Measurements from ENCODE around the gene RPTOR.

Gene RPTOR

DNA sequence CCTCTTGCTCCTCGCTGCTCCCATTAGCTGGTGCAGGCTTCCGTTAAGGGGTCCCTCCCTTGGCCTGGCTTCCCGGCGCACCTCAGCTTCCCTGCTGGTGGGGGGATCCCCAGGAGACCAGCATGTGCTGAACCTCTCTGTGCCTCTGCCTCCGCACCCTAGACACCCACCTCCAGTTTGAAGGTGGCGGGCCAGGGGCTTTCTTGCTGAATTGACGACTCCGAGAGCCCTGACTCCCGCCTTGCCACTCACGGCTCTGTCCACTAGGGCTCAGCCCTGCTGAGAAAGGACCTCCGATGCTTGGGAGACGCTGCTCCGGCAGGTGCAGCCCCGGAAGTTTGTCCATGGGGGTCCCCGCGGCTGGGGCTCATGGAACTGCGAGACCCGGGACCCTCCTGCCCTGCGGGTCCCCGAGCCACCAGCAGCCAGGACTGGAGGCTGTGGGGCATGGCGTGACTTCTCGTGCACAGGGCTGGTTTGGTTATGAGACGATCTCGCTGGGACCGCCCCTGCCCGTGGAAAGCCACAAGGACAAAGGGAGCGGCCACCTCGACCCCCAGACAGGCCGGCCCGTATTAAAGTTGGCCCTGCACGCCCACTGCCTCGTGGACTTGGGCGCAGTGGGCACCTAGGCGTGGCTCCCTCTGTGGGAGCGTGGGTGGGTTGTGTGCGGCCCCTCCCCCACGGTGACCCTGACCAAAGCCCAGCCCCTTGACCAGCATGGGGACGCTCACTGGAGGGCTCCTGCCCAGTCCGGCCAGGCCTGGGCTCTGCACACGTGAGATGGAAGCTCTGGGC lies 455.1 kb downstream of the RPTOR start:
- ChIA-PET POLR2A (interaction anchor here (1.0 kb wide), 1 partner anchor 98 kb away, joined by 3 read pairs; no protein-coding TSS in a partner anchor), CTCF (no interaction called here)
- Histone ChIP-seq H3K9me3 (ENCODE audit: control insufficient read depth, insufficient read depth, low read depth, low read length) (no peaks in the 10 kb centered on the region), H3K4me1 (ENCODE audit: control insufficient read depth, insufficient read depth, low read length) (peaks cover 10% of the 10 kb centered on the region), H3K4me3 (ENCODE audit: low read depth, low read length) (no peak overlapping the region), H3K36me3 (ENCODE audit: control insufficient read depth in 2 of 2, insufficient read depth in 1 of 2, low read length in 2 of 2) (peaks cover 0 to 54% of the 10 kb centered on the region in 2 experiments; a peak in 2 of 3 replicates), H3K27ac (ENCODE audit: extremely low read depth, low read depth, low read length) (no peak overlapping the region)
- TF ChIP-seq, protein P1, sequence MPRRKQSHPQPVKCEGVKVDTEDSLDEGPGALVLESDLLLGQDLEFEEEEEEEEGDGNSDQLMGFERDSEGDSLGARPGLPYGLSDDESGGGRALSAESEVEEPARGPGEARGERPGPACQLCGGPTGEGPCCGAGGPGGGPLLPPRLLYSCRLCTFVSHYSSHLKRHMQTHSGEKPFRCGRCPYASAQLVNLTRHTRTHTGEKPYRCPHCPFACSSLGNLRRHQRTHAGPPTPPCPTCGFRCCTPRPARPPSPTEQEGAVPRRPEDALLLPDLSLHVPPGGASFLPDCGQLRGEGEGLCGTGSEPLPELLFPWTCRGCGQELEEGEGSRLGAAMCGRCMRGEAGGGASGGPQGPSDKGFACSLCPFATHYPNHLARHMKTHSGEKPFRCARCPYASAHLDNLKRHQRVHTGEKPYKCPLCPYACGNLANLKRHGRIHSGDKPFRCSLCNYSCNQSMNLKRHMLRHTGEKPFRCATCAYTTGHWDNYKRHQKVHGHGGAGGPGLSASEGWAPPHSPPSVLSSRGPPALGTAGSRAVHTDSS (tag by site-specific recombination; IDR thresholded peaks at IDR 0.05): no peak
- TF ChIP-seq KLF8 (tag by site-specific recombination; IDR thresholded peaks at IDR 0.05) (no peak), ZBTB20 (tag by site-specific recombination; IDR thresholded peaks at IDR 0.05) (no peak), ZNF175 (tag by site-specific recombination; IDR thresholded peaks at IDR 0.05) (no peak), TCF7L2 (IDR thresholded peaks at IDR 0.05; ENCODE audit: borderline replicate concordance, low read depth, low read length) (no peak), IKZF3 (tag by site-specific recombination; IDR thresholded peaks at IDR 0.05) (no peak), ZBTB1 (tag by site-specific recombination; IDR thresholded peaks at IDR 0.05) (no peak), ZNF302 (tag by site-specific recombination; IDR thresholded peaks at IDR 0.05; ENCODE audit: low read depth) (no peak), ZNF585B (tag by site-specific recombination; IDR thresholded peaks at IDR 0.05) (no peak), ZNF133 (tag by site-specific recombination; IDR thresholded peaks at IDR 0.05) (no peak), SP2 (tag by site-specific recombination; IDR thresholded peaks at IDR 0.05) (no peak), HOXC10 (CRISPR knock-in tag; IDR thresholded peaks at IDR 0.05) (no peak), ZNF664 (tag by site-specific recombination; IDR thresholded peaks at IDR 0.05) (no peak)
- TF ChIP-seq, protein P2, sequence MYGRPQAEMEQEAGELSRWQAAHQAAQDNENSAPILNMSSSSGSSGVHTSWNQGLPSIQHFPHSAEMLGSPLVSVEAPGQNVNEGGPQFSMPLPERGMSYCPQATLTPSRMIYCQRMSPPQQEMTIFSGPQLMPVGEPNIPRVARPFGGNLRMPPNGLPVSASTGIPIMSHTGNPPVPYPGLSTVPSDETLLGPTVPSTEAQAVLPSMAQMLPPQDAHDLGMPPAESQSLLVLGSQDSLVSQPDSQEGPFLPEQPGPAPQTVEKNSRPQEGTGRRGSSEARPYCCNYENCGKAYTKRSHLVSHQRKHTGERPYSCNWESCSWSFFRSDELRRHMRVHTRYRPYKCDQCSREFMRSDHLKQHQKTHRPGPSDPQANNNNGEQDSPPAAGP (tag by site-specific recombination; IDR thresholded peaks at IDR 0.05): no peak
- TF ChIP-seq, protein P3, sequence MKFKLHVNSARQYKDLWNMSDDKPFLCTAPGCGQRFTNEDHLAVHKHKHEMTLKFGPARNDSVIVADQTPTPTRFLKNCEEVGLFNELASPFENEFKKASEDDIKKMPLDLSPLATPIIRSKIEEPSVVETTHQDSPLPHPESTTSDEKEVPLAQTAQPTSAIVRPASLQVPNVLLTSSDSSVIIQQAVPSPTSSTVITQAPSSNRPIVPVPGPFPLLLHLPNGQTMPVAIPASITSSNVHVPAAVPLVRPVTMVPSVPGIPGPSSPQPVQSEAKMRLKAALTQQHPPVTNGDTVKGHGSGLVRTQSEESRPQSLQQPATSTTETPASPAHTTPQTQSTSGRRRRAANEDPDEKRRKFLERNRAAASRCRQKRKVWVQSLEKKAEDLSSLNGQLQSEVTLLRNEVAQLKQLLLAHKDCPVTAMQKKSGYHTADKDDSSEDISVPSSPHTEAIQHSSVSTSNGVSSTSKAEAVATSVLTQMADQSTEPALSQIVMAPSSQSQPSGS (tag by site-specific recombination; IDR thresholded peaks at IDR 0.05; ENCODE audit: low read depth): no peak

DNA sequence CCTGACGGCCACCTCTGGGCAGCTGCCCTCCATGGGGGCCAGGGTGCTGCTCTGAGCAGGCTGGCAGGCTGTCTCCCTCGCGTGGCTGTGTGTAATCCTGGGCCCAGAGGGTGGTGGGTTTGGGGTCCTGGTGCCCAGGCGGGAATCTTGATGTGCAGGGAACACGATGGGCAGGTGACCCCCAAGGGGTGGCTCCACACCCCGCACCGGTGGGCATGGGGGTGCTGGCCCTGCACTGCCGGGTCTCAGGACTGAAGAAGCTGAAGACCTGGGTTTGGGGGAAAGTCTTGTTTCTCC lies 455.6 kb downstream of the RPTOR start:
- no peaks in the 10 kb centered on the region for H3K9me3 ChIP-seq (ENCODE audit: control insufficient read depth, insufficient read depth, low read depth, low read length)
- H3K36me3 ChIP-seq (ENCODE audit: control insufficient read depth in 2 of 2, insufficient read depth in 1 of 2, low read length in 2 of 2): peaks cover 0 to 50% of the 10 kb centered on the region in 2 experiments; a peak in 2 of 3 replicates
- no peak overlapping the region for H3K27ac ChIP-seq (ENCODE audit: extremely low read depth, low read depth, low read length)
- ChIA-PET POLR2A (no interaction called here), CTCF (interaction anchor here (1.1 kb wide), 1 partner anchor 18 kb away, joined by 3 read pairs; no protein-coding TSS in a partner anchor)
- H3K4me1 ChIP-seq (ENCODE audit: control insufficient read depth, insufficient read depth, low read length): peaks cover 10% of the 10 kb centered on the region
- no peak overlapping the region for H3K4me3 ChIP-seq (ENCODE audit: low read depth, low read length)
- TF ChIP-seq ZNF529 (tag by site-specific recombination; IDR thresholded peaks at IDR 0.05; ENCODE audit: insufficient replicate concordance) (no peak), MEIS1 (CRISPR knock-in tag; IDR thresholded peaks at IDR 0.05; ENCODE audit: borderline replicate concordance) (no peak), ZSCAN30 (tag by site-specific recombination; IDR thresholded peaks at IDR 0.05) (no peak), ZNF585B (tag by site-specific recombination; IDR thresholded peaks at IDR 0.05) (no peak), ZIC2 (tag by site-specific recombination; IDR thresholded peaks at IDR 0.05) (no peak), IKZF3 (tag by site-specific recombination; IDR thresholded peaks at IDR 0.05) (no peak)
- TF ChIP-seq, protein P4, sequence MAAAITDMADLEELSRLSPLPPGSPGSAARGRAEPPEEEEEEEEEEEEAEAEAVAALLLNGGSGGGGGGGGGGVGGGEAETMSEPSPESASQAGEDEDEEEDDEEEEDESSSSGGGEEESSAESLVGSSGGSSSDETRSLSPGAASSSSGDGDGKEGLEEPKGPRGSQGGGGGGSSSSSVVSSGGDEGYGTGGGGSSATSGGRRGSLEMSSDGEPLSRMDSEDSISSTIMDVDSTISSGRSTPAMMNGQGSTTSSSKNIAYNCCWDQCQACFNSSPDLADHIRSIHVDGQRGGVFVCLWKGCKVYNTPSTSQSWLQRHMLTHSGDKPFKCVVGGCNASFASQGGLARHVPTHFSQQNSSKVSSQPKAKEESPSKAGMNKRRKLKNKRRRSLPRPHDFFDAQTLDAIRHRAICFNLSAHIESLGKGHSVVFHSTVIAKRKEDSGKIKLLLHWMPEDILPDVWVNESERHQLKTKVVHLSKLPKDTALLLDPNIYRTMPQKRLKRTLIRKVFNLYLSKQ (tag by site-specific recombination; IDR thresholded peaks at IDR 0.05; ENCODE audit: borderline replicate concordance): no peak
